HG02571 (cell line): ENCODE measurements around the gene CLIC4.

Experiments used
- ATAC-seq: cut with Tn5 transposase; IDR thresholded peaks from one replicate; pipeline ENCODE4 v1.9.1; 2021; ENCODE audit warnings: mild to moderate bottlenecking, moderate library complexity; ENCODE audit not compliant: unreplicated experiment

The CLIC4 gene

DNA sequence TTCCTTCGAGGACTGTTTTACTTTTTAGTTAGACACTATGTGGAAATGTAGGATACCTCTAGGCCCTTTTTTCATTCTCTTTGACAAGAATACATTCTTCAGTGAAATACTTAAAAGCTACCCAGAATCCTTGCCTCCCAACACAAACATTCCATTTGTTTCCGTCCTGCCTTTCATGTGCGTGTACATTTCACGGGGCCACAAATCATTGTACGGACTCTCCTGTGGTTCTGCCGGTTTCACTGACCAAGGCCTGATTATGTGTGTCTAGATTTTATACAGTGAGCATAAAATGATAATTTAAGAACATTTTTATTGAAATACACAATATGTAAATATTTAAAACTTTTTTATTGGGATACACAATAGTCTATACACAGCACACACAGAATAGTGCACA lies 108.4 kb downstream of the CLIC4 start:
- no peak for ATAC-seq

DNA sequence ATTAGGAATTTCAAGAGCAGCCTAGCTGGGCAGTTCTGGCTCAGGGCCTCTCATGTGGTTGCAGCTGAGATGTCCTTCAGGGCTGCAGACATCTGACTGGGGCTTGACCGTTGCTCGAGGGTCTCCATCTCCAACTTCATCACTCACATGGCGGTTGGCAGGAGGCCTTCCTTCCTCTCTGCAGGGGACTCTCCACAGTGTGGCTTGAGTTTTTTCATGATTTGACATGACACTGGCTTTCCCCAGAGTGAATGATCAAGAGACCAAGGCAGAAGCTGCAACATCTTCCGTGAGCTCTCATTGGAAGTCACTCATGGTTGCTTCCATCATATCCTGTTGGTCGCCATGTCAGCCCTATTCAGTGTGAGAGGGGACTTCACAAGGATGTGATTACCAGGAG lies 110.2 kb downstream of the CLIC4 start:
- ATAC-seq, result no peak

DNA sequence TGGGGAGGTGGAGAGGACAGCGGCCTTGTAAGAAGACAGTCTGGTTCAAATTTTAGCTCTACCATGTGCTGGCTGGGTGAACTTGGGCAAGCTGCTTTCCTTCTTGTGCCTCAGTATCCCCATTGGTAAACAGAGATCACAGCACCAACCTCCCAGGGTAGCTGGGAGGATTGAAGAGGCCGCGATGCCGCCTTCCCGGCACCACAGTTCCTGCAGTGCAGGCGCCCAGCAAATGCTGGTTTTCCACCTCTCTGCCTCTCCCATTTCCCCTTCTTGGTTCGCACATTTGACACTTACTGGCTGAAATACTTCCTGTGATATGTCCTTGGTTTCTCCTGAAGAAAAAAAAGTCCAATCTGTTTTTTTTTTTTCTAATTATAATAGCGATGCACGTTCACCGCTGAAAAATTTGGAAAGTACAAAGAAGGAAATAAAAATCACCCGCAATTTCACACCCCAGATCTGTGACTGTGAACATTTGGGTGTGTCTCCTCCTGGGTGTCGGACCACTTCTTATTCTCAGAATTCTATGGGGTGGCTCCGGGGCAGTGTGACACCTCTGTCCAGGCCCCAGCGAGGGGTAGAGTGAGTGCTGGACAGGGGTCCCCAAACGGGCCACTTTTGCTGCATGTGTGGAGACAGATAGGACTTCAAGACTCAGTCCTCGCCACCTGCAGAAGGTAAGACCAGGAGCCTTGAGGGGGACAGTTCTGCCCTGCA lies 111.7 kb downstream of the CLIC4 start:
- no peak for ATAC-seq

DNA sequence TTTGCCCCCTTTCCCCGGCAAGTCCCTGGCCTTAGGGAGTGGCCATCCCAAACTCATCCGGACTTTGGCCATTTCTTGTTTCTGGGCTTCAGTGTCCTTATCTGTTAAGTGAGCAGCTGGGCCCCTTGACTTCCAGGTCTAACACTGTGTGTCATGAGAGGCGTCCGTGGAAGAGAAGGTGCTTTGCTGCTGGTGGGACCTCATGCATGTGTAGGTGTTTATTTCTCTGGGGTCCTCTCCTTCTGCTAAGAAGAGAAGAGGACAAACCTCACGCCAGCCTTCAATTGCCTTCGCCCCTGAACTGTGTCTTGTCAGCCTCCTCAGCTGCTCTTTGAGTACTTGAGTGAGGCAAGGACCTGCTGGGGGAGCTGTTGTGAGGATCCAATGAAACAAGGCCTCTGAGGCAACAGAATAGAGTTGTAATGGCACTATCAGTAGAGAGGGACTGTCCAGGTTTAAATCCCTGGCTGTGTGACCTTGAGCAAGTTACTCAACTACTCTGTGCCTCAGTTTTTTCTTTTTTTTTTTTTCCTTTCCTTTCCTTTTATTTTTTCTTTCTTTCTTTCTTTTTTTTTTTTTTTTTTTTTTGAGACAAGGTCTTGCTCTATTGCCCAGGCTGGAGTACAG lies 112.4 kb downstream of the CLIC4 start:
- ATAC-seq, result no peak

DNA sequence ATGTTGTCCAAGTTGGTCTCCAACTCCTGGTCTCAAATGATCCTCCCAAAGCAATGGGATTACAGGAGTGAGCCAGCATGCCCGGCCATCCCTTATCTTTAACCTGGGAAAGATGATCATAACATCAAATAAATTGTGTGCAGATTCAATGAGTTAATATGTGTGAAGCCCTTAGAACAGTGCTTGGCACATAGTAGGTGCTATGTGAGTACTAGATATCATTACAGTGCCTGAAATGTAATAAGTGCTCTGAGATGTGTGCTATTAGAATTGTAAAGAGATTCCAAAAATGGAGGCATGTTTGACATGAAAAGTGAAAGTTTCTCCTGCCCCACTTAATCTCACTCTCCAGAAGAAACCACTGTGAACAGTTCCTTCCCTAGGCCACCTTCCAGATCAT lies 113.0 kb downstream of the CLIC4 start:
- ATAC-seq, result no peak

DNA sequence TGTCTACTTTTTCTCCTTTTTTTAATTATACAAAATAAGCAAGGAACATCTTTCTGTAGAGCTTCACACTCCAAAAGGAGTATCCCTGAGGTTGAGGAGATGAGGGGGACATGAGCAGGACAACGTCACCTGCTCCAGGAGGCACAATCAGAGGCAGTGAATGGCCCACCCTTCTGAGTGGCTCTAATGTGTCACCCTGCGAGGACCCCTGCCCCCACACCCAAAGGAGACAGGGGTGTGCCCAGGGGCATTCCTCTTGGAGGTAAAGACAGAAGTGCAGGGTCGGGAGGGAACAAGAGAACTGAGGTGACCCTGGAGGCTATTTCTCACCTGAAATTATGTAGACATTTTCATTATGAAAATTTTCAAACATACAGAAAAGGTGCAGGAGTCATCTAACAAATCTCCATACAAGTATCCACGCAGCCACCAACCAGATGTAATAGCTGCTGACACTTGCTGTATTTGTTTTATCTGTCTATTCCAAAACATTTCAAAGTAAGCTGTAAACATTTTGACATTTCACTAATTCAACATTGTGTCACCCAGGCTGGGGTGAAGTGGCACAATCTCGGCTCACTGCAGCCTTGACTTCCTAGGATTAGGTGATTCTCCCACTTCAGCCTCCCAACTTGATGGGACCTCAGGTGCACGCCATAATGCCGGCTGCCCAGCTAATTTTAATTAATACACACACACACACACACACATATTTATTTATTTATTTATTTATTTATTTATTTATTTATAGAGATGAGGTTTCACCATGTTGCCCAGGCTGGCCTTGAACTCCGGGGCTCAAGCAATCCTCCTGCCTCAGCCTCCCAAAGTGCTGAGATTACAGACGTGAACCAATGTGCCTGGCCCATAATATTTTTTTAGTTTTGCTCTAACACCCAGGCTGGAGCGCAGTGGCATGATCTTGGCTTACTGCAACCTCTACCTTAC lies 114.1 kb downstream of the CLIC4 start:
- ATAC-seq, result no peak

DNA sequence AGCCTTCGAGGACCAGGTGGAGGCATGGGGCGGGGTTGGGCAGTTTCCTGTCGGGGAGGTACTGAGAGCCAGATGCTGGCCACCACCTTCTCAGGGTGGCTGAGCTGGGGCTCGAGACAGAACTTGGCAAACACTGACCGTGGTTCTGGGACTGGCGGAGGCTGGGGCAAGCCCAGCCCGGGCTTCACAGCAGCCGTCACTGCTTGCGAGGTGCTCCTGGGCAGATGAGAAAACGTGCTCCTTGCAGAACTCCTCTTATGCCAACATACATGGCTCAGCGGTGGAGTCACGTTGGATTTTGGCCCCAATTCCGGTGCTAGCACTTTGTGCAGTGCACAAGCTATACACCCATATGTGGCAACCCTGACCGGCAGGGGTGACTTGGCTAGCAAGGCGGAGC lies 115.6 kb downstream of the CLIC4 start:
- no peak for ATAC-seq

DNA sequence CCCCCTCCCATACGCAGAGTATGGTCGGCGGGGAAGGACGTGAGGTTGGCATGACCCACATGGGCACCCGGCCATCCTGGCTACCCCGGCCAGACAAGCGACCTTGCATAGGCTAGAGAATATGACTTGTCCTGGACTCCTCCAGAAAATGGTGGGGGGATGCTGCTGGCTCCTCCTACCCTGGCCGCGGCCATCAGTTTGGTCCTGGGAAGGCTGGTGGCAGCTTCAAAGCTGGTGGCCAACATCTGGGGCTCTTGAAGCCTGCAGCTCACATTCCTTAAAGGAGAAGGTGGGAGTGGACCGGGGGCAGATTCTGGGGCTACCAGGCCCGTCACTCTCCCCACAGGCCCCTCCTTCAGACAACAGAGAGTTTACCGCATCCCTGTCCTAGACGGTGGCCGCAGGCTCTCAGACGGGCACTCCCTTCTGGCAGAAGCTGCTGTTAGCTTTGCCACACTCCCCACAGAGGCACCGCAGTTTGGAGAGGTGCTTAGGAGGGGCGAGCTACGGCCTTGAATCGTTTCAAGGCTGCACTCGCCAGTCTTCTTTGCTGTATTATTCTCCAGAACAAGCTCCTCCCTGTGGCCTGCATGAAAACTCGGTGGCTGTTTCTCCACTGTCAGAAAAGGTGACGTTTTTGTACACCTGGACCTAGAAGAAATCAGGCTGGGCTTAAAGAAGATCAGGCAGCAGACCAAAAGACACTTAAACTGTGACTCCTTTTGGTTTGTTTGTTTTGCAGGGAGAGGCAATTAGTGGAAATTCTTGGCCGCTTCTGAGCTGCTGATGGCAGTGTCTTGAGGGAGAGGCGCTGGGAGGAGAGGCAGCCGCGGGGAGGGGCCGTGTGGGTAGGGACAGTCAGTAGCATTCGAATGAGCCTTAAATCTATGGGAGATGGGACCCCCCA lies 116.8 kb downstream of the CLIC4 start:
- ATAC-seq, result no peak

DNA sequence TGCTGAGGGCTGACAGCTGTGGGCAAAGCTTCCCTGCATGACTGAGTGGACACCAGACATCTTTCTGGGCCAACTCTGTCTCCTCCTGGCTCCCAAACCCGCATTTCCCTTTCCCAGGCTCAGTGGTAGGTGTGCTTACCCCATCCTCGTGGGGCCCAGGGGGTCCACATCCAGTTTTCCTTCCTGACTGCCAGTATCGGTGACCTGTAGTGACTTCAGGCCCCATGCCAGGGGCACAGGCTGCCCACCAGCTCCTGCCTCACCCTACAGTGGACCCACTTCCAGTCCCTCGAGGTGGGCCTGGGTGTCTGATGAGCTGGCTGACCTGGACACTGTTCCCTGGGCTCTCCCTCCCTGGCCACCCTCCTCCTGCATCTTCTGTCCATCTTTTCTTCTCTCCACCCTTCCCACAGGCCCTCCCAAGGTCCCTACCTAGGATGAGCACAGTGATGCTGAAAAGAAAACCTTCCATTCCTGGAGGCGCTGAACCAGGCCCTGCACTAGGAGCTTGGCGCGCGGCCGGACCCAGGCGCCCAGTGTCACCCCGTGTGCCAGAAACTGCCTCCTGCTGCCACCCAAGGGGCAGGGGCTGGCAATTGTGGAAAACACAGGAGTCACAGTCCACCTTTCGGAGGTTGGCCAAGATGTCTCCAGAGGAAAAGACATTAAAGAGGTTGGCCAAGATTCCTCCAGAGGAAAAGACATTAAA lies 117.7 kb downstream of the CLIC4 start:
- ATAC-seq, result no peak

DNA sequence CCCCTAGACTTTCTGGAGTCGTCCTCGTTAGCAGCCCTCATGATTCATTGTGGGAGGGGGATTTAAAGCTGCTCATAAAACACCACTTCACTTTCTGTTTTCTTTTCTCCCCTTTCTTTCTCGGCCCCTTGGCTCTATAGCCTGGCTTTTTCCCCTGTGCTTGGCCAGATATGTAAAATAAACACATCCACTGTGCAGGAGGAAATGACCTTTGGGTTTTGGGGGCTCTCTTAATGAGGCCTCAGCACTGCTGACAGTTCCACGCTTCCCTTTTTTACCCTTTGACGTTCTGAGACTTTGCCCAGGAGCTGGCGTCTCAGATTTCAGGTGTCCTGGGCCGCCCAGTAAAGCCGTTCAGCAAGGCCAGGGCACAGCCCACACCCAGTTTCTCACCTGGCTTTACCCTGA lies 119.1 kb downstream of the CLIC4 start:
- no peak for ATAC-seq

DNA sequence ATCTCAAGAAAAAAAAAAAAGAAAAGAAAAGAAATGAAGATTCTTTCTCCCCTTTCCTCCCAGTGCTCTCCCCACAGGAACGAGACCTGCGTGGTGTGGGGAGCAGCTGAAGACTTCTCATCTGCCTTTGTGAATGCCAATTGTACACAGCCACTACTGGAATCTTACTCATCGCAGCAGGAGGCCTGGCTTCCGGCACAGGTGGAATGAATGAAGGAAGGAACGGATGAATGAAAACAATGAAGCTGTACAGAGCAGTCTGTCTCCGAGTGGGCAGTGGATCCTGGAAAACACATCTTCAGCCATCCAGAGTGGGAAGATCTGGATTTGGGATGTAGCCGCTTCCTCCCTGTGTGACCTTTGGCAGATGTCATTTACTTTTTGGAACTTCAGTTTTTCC lies 119.9 kb downstream of the CLIC4 start:
- no peak for ATAC-seq

DNA sequence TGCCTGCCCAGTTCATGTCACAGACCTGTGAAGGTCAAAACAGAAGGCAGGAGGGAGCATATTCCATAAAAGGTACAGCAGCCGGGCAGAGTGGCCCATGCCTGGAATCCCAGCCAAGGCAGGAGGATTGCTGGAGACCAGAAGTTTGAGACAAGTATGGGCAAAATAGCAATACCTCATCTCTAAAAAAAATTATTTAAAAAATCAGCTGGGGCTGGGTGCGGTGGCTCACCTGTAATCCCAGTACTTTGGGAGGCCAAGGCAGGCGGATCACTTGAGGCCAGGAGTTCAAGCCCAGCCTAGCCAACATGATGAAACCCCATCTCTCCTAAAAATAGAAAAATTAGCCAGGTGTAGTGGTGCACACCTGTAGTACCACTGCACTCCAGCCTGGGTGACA lies 120.3 kb downstream of the CLIC4 start:
- no peak for ATAC-seq

DNA sequence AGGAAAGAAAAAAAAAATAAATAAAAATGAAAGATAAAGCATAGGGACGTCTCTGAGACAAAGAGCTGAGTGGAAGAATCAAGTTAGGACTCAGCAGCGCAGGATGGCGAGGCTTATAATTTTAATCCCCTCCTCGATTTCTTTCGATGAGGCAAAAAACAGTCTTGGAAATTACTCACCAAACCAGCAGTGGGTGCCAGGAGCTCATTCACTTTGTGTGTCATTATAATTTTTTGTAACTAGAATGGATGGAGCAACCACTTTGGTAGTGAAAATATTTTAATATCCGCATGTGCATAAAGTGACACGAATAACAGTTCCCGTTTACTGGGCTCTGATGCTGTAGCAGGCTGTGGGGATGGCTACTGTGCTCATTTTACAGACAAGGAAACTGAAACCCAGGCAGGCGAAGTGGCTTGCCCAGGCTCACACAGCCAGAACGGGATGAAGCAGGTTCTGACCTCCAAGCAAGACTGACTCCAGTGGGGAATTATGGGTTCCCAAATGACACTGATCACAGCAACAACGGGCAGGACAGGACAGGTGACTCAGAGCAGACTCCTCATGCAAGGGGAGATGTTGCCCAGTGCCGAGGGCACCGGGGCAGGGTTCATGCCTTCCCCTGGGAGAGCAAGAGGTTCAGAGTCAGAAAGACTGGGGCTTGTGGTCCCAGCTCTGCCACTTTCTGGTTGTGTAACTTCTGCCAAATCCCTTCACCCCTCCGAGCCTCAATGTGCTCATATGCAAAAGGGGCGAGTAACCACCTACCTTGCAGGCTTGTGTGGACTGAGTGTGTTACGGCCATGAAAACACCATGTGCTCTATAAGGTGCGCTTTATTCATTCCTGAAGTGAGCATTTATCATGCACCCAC lies 121.2 kb downstream of the CLIC4 start:
- no peak for ATAC-seq

DNA sequence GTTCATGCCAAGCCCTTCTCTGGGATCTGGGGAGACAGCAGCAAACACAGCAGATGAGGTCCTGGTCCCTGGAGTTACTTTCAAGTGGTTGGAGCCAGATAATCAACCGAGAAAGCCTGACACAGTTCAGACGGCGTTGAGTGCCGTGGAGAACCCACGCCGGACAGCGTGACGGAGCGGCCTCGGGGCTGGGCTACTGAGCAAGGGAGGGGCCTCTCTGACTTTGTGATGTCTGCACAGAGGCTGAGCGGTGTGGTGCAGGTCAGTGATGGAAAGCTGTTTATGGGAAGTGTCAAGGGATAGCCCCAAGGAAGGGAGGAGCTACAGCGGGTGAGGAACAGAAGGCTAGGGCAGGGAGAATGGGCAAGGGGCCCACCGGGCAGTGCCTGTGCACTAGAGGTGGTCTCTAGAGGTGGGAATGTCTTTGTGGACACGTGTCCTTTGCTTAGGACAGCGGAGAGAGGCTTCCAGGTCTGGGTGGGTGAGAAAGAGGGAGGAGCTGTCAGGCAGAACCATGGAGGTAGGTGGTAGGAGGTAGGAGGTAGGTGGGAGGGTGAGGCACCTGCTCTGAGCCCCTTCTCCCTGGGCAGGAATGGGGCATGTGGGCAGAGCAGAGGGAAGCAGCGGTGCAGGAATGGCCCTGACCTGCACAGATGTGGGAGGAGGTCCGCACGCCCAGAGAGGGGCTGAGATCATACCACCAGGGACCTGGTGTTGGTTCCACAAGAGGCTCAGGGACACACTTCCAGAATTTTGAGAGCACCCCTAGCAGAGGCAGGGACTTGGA lies 122.0 kb downstream of the CLIC4 start:
- no peak for ATAC-seq

DNA sequence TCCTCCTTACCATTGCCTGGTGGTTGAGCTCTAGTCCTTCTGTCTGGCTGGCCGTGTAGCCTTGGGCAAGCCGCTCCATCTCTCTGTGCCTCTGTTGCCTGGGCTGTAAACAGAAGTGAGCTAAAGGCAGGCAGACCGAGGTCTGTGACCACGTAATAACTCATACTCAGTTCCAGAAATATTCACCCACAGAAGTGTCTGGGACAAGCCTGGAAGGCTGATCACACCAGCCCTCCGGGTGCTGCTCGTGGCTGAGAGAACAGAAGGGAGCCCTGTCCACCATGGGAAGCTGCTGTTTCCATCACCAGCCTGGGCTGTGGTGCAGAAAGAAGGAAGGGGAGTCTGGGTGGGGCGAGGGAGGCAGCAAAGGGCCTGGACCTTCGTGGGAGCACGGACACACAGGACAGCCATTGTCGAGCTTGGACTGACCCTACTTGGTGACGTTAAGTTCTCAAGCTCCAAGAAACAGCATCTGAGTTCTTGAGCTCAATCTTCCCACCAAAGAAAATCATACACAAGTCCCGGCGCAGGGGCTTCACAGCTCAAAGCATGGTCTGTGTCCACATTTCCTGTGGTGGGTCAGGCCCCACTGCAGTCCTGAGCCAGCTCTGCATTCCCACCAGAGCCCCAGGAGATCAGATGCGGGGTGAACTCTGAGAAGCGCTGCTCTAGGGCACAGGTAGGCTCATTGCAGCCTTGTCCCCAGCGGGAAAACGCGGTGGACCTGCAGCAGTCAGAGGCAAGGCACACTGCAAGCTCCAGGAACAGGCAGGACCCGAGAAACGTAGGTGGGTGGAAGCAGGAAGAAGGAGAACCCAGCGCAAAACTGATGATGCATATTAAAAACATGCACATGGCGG lies 123.0 kb downstream of the CLIC4 start:
- ATAC-seq, result no peak

DNA sequence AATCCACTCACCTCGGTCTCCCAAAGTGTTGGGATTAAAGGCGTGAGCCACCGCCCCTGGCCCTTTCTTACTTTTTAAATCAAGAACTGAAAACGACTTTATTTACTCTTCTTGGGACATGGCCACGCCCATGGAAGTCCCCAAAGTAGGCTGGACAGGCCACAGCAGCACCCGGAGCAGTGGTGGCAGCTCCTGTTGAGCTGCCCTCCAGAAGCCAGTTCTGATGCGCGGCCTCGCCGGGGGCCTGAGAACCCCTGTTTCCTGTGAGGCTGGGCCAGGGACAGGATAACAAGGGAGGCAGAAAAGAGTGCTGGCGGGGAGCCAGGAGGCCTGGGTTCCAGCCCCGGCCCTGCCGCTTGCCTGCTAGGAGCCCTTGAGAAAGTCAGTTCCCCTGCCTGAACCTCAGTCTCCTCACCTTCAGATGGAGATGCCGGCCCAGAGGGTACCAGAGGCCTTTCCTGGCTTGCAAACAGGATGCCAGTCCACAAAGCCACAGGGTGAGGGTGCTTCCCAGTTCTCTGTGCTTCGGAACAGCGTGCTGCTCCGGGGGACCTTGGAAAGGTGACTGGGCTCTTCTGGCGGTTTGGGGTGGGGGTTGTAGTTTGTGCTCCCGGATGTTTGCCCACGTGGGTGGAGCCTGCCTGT lies 125.4 kb downstream of the CLIC4 start:
- no peak for ATAC-seq

DNA sequence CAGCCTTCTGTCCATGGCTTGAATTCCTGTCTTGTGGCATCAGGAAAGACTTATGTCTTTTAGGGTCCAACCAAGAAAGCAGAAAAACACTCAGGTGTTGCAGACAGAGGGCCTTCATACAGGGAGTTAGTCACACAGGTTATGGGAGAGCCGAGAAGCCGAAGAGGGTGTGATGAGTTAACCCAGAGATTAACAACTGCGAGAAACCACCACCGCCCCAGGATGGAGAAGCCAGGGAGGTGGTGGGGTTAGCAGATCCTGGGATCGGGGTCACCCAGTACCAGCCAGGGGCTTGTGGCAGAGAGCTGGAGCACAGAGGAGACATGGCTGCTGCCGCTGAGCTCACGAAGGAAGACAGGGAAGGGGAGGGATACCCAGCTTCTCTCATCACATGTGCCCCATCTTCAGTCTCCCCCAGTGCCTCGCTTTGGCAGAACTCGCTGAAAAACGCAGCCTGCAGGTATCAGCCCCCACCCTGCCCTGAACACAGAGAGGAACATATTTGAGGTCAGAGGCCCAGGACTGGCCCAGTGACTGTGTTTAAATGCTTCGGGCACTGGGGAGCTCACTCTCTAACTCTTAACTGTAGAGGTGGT lies 126.2 kb downstream of the CLIC4 start:
- no peak for ATAC-seq
